K562 (cell line): ENCODE results near the gene NUP133. TPM values are rescaled to one million over a fixed set of nuclear protein-coding genes. Genes with fewer than 3 reads are reported as not detected.

Experiments
- ATF3 ChIP-seq, 2 experiments: fragments of 450-650 bp in 1 of 2; sonication (generic) in 1 of 2; formaldehyde crosslinking in 1 of 2; IDR thresholded peaks in 1 of 2; conservative IDR thresholded peaks in 1 of 2; 2 replicates each; pipeline versions ENCODE4 v1.6.1 to v1.8.1; 2016 to 2023; ENCODE audit warnings: mild to moderate bottlenecking in 2 of 2, moderate library complexity in 2 of 2, inconsistent platforms in 1 of 2, missing genetic modification reagents in 1 of 2
- CXXC5 ChIP-seq: fragments of 250-450 bp; sonication (Bioruptor Pico); IDR thresholded peaks from 2 replicates; pipeline ENCODE4 v1.8.0; 2022; ENCODE audit warnings: inconsistent platforms, mild to moderate bottlenecking, moderate library complexity
- HDAC6 ChIP-seq: IDR thresholded peaks from 2 replicates; pipeline ENCODE4 v1.6.1; 2012; ENCODE audit warnings: low read depth, mild to moderate bottlenecking, control low read depth, inconsistent platforms, low read length, moderate library complexity
- HOMEZ ChIP-seq: fragments of 250-450 bp; sonication (Bioruptor Pico); IDR thresholded peaks from 2 replicates; pipeline ENCODE4 v1.4.0; 2020; ENCODE audit warnings: mild to moderate bottlenecking, moderate library complexity
- HSF4 ChIP-seq: fragments of 250-450 bp; sonication (Bioruptor Pico); IDR thresholded peaks from 2 replicates; pipeline ENCODE4 v2.1.2; 2022; ENCODE audit warnings: mild to moderate bottlenecking, moderate library complexity, borderline replicate concordance
- L3MBTL2 ChIP-seq: fragments of 450-650 bp; IDR thresholded peaks from 2 replicates; pipeline ENCODE4 v1.6.1; 2016; ENCODE audit warnings: mild to moderate bottlenecking, moderate library complexity
- MTA2 ChIP-seq: fragments of 450-650 bp; IDR thresholded peaks from 2 replicates; pipeline ENCODE4 v1.6.1; 2016; ENCODE audit warnings: low read depth
- NELFE ChIP-seq: IDR thresholded peaks from 2 replicates; pipeline ENCODE4 v1.6.1; 2011; ENCODE audit warnings: mild to moderate bottlenecking; ENCODE audit not compliant: insufficient read depth, insufficient read length
- NEUROD1 ChIP-seq: fragments of 150-350 bp; IDR thresholded peaks from 2 replicates; pipeline ENCODE4 v1.6.1; 2014; ENCODE audit warnings: borderline replicate concordance, low read length, low read depth; ENCODE audit not compliant: partially characterized antibody
- NKRF ChIP-seq: fragments of 450-650 bp; IDR thresholded peaks from 2 replicates; pipeline ENCODE4 v1.6.1; 2016; ENCODE audit warnings: borderline replicate concordance
- PTBP1 ChIP-seq: fragments of 200-400 bp; formaldehyde crosslinking; IDR thresholded peaks from 2 replicates; pipeline ENCODE4 v1.6.1; 2017; ENCODE audit warnings: low read depth, low read length
- RBM15 ChIP-seq: fragments of 200-400 bp; formaldehyde crosslinking; IDR thresholded peaks from 2 replicates; pipeline ENCODE4 v1.6.1; 2018; ENCODE audit warnings: mild to moderate bottlenecking, low read length, moderate library complexity; ENCODE audit not compliant: insufficient read depth
- STAT5B ChIP-seq: fragments of 250-450 bp; sonication (Bioruptor Pico); IDR thresholded peaks from 2 replicates; pipeline ENCODE4 v1.8.0; 2021; ENCODE audit warnings: mild to moderate bottlenecking, inconsistent platforms
- TBL1XR1 ChIP-seq, 2 experiments: IDR thresholded peaks; 2 replicates each; pipeline ENCODE4 v1.6.1; 2012; ENCODE audit warnings: improper control_type of control experiment in 2 of 2, low read length in 2 of 2, mild to moderate bottlenecking in 1 of 2
- TFAM ChIP-seq: fragments of 250-450 bp; sonication (Bioruptor Pico); conservative IDR thresholded peaks from 2 replicates; pipeline ENCODE4 v1.5.0; 2021; ENCODE audit warnings: mild to moderate bottlenecking, moderate library complexity
- USF1 ChIP-seq: sonication (generic); formaldehyde crosslinking; IDR thresholded peaks from 2 replicates; pipeline ENCODE4 v1.9.0; 2022; ENCODE audit warnings: mild to moderate bottlenecking, missing genetic modification reagents
- ZNF12 ChIP-seq: sonication (generic); formaldehyde crosslinking; IDR thresholded peaks from 2 replicates; pipeline ENCODE4 v1.4.0; 2020; ENCODE audit warnings: mild to moderate bottlenecking, missing genetic modification reagents
- polyA plus RNA-seq, 8 experiments: library from polyadenylated mRNA; depleted of rRNA in 4 of 8; stranded (reverse) in 5 of 8; unstranded in 3 of 8; fragments of >200 nt; fragmentation: Nextera tagmentation in 2 of 8; fragmentation: Illumina TruSeq in 1 of 8; extraction: Ambion mirVana in 2 of 8; extraction: Trizol in 1 of 8; gene quantifications; 2 replicates each; pipeline versions ENCODE4 v1.2.1 to v1.2.3, GENCODE V29; 2011 to 2014; ENCODE audit warnings: inconsistent platforms in 1 of 8, missing spikeins in 1 of 8
- total RNA-seq, 7 experiments: library from RNA; depleted of rRNA in 6 of 7; stranded (reverse); fragments of >200 nt in 6 of 7; fragmentation: Illumina TruSeq in 2 of 7; extraction: Trizol in 2 of 7; gene quantifications; 2 replicates each; pipeline versions ENCODE4 v1.2.1 to v1.2.3, GENCODE V29; 2011 to 2021; ENCODE audit warnings: low replicate concordance in 1 of 7

NUP133 gene
- total and polyA plus RNA-seq, 9 of the 15 experiments (the other 6 are each of a cell fraction or from before 2014, with no cell fraction given), result 21.7 to 85.1 (median 61.3) TPM

- TF ChIP-seq ATF3 (IDR thresholded peaks at IDR 0.05) (peak; percentile 89), ATF3 (CRISPR knock-in tag; conservative IDR thresholded peaks at IDR 0.05) (no peak), NEUROD1 (peak; percentile 63), RBM15 (no peak), NKRF (peak; percentile 89; the same call in 1 of the 2 replicates), NELFE (peak; percentile 72), TBL1XR1 (IDR thresholded peaks at IDR 0.05; ENCODE audit: low read length in 2 of 2) (peak; percentile 46 to 93; a peak in 3 of 4 replicates), HDAC6 (peak; percentile 58; the same call in 1 of the 2 replicates), HSF4 (CRISPR knock-in tag) (no peak), HOMEZ (CRISPR knock-in tag) (no peak), USF1 (CRISPR knock-in tag) (peak; percentile 50; the same call in 1 of the 2 replicates), L3MBTL2 (peak; percentile 41), PTBP1 (no peak), TFAM (CRISPR knock-in tag) (no peak), CXXC5 (CRISPR knock-in tag) (peak; percentile 90), ZNF12 (CRISPR knock-in tag) (no peak; the same call in none of the 2 replicates), MTA2 (no peak), STAT5B (CRISPR knock-in tag) (no peak)
These were observed at the start of gene NUP133 (continued) for GRCh38 chr1:229507951-229508822.
